Fibroblast of pulmonary artery (primary cell): ENCODE measurements around the gene MAP1S.

ENCODE experiments used
- DNase-seq: peaks from one replicate; pipeline ENCODE4 v3.0.0-alpha.2; 2010; ENCODE audit warnings: low read depth
- H3K4me3 ChIP-seq: replicated peaks from 2 replicates; pipeline ENCODE4 v1.5.1; 2011; ENCODE audit warnings: low read depth, mild to moderate bottlenecking, control low read depth, low read length, moderate library complexity
- TF ChIP-seq, protein P1 (sequence below): IDR thresholded peaks from 2 replicates; pipeline ENCODE4 v1.5.1; 2011; ENCODE audit warnings: mild to moderate bottlenecking, control low read depth, low read length, inconsistent platforms; ENCODE audit errors: missing control alignments

Gene MAP1S, protein sequence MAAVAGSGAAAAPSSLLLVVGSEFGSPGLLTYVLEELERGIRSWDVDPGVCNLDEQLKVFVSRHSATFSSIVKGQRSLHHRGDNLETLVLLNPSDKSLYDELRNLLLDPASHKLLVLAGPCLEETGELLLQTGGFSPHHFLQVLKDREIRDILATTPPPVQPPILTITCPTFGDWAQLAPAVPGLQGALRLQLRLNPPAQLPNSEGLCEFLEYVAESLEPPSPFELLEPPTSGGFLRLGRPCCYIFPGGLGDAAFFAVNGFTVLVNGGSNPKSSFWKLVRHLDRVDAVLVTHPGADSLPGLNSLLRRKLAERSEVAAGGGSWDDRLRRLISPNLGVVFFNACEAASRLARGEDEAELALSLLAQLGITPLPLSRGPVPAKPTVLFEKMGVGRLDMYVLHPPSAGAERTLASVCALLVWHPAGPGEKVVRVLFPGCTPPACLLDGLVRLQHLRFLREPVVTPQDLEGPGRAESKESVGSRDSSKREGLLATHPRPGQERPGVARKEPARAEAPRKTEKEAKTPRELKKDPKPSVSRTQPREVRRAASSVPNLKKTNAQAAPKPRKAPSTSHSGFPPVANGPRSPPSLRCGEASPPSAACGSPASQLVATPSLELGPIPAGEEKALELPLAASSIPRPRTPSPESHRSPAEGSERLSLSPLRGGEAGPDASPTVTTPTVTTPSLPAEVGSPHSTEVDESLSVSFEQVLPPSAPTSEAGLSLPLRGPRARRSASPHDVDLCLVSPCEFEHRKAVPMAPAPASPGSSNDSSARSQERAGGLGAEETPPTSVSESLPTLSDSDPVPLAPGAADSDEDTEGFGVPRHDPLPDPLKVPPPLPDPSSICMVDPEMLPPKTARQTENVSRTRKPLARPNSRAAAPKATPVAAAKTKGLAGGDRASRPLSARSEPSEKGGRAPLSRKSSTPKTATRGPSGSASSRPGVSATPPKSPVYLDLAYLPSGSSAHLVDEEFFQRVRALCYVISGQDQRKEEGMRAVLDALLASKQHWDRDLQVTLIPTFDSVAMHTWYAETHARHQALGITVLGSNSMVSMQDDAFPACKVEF

DNA sequence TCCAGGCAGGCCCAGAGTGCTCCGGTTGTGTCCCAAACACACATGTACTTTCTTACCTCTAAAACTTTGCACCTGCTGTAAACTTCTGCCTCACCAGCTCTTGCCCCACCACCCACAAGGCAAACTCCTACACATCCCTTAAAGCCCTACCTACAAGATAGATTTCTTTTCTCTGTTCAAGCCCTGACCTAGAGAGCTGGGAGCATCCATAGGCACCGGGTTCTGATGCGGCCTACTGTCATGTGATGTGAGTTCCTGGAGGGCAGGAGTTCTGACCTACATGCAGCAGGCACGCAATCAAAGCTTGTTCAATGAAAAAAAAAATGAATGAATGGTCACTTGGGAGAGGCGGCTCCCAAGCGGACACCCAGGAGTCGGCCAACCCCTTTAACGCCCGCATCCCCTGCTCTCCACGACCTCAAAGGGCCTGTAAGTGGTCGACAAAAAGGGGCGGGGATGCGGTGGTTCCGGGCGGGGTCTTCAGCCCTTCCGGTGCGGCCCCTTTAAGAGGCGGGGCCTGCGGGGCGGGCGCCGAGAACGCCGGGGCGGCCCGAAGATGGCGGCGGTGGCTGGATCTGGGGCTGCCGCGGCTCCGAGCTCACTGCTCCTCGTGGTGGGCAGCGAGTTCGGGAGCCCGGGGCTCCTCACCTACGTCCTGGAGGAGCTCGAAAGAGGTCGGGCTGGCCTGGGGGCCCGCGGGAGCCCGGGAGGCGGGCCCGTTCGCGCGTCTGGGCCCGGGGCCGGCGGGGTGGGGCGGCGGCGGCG, at the start of gene MAP1S:
Gene MAP1S, plus strand, starts transcription at position 534 of the 765 bp plus-strand sequence. Its CDS starts 23 bp downstream, at position 557.
- H3K4me3 ChIP-seq = peak within 1 kb of the TSS; percentile 81
- DNase-seq = peak; percentile 55
- TF ChIP-seq, protein P1, sequence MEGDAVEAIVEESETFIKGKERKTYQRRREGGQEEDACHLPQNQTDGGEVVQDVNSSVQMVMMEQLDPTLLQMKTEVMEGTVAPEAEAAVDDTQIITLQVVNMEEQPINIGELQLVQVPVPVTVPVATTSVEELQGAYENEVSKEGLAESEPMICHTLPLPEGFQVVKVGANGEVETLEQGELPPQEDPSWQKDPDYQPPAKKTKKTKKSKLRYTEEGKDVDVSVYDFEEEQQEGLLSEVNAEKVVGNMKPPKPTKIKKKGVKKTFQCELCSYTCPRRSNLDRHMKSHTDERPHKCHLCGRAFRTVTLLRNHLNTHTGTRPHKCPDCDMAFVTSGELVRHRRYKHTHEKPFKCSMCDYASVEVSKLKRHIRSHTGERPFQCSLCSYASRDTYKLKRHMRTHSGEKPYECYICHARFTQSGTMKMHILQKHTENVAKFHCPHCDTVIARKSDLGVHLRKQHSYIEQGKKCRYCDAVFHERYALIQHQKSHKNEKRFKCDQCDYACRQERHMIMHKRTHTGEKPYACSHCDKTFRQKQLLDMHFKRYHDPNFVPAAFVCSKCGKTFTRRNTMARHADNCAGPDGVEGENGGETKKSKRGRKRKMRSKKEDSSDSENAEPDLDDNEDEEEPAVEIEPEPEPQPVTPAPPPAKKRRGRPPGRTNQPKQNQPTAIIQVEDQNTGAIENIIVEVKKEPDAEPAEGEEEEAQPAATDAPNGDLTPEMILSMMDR = no peak

DNA sequence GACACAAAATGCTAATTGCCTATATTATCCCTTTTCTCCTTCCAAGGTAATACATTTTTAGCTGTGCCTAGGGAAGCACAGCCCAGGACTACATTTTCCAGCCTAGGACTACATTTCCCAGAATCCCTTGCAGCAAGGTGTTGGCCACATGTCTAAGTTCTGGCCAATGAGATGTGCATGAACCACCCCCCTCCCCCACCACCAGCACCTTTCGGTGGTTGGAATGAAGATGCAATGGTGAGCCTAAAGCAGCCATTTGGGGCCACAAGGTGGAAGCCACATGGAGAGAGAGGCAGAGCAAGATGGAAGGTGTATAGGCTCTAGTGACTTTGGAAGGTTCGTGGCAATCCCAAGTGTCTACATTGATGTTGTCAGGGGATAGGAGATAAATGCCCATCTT, 47.4 kb upstream of the MAP1S start:
- H3K4me3 ChIP-seq = no peak overlapping the region
- TF ChIP-seq, protein P1 = no peak

DNA sequence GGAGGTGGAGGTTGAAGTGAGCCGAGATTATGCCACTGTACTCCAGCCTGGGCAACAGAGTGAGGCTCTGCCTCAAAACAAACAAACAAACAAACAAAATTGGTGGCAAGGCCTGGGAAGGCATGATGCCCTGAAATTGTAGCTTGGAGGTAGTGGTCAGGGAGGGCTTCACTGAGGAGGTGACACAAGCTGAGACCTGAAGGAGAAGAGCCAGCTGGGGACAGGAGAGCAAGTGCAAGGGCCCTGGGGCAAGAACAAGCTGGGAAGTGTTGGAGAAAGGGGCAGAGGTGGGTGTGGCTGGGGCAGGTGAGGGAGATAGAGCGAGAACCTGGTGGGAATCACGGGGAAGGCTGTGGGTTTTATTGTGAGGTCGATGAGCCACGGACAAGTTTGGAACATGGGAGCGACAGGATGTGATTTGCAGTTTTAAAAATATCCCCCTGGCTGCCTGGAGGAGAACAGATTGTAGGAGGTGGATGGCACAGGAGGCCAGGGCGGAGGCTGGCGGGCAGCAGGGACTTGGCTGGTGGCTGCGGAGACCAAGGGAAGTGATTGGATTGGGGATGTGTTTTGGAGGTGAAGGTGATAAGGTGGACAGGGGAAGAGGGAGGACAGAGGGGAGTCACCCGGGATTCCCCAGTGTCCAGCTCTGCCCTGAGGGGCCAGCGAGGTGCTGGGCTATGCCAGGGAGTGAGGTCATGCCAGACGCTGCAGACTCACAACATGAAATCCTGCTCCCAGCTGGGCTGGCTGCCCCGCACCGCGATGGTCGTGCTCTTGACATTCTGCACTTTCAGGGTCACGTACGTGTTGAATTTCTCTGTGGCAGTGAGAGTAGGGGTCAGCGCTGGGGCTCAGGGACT, 45.1 kb upstream of the MAP1S start:
- TF ChIP-seq, protein P1 = no peak
- H3K4me3 ChIP-seq = no peak overlapping the region
- DNase-seq = no peak

More for the DNA sequence above, 47.4 kb upstream of the MAP1S start:
- peak; percentile 59 for DNase-seq

DNA sequence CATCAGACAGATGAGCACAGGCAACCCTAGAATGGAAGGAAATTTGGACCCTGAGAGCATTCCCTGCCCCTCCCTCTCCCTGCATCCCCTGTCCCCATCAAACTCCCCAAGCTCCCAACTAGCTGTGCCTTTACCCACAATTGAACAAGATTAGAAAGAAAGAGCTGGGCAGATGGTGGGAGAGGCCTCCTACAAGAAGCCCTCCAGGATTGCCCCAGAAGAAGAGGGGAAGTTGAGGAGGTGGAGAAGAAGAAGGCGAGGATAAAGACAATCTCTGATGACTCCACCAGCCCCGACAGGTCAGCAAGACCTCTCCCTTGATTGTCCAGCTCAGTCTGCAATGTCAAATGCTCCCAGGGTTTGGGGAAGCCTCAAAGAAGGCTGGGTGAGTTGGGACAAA, 43.0 kb upstream of the MAP1S start:
- TF ChIP-seq, protein P1 = no peak
- no peak overlapping the region for H3K4me3 ChIP-seq
- no peak for DNase-seq

DNA sequence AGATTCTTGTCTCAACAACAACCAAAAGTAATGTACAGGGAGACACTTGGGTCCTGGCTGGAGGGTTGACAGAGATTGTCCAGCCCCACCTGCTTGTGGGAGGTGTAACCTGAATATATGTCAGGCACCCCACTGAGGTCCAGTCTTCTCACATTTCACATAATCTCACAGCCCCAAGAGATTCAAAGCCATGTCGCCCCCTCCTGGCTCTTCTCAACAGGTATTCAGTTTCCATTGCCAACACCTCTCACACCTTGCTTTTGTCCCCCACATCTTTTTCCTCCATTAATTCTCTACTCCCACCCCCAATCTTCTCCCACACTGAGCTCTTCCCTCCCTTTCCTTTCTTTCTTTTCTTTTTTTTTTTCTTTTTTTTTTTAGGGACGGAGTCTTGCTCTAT, 42.3 kb upstream of the MAP1S start:
- H3K4me3 ChIP-seq = no peak overlapping the region
- no peak for DNase-seq
- TF ChIP-seq, protein P1 = peak; percentile 21
